K562 (cell line): Measurements from ENCODE around the gene GLRX. TPM values are rescaled to one million over a fixed set of nuclear protein-coding genes. Genes with fewer than 3 reads are reported as not detected.

Experiments
- HNRNPL ChIP-seq: fragments of 200-400 bp; formaldehyde crosslinking; IDR thresholded peaks from 2 replicates; pipeline ENCODE4 v1.6.1; 2017; ENCODE audit warnings: low read depth, mild to moderate bottlenecking, low read length
- ZNF318 ChIP-seq, 2 experiments: fragments of 450-650 bp; IDR thresholded peaks; 2 replicates each; pipeline ENCODE4 v1.6.1; 2016; ENCODE audit warnings: mild to moderate bottlenecking in 2 of 2, borderline replicate concordance in 1 of 2, low read depth in 1 of 2, moderate library complexity in 1 of 2
- polyA plus RNA-seq, 8 experiments: library from polyadenylated mRNA; depleted of rRNA in 4 of 8; stranded (reverse) in 5 of 8; unstranded in 3 of 8; fragments of >200 nt; fragmentation: Nextera tagmentation in 2 of 8; fragmentation: Illumina TruSeq in 1 of 8; extraction: Ambion mirVana in 2 of 8; extraction: Trizol in 1 of 8; gene quantifications; 2 replicates each; pipeline versions ENCODE4 v1.2.1 to v1.2.3, GENCODE V29; 2011 to 2014; ENCODE audit warnings: inconsistent platforms in 1 of 8, missing spikeins in 1 of 8
- total RNA-seq, 7 experiments: library from RNA; depleted of rRNA in 6 of 7; stranded (reverse); fragments of >200 nt in 6 of 7; fragmentation: Illumina TruSeq in 2 of 7; extraction: Trizol in 2 of 7; gene quantifications; 2 replicates each; pipeline versions ENCODE4 v1.2.1 to v1.2.3, GENCODE V29; 2011 to 2021; ENCODE audit warnings: low replicate concordance in 1 of 7
- TF ChIP-seq, protein P1 (sequence below): sonication (generic); formaldehyde crosslinking; IDR thresholded peaks from 2 replicates; pipeline ENCODE4 v1.8.1; 2022; ENCODE audit warnings: missing genetic modification reagents

GLRX gene
- total and polyA plus RNA-seq, 9 of the 15 experiments (the other 6 are each of a cell fraction or from before 2014, with no cell fraction given) = 2.3 to 11.2 (median 4.6) TPM

- TF ChIP-seq ZNF318 (IDR thresholded peaks at IDR 0.05; ENCODE audit: borderline replicate concordance in 1 of 2, low read depth in 1 of 2) (no peak), HNRNPL (no peak)
- TF ChIP-seq, protein P1, sequence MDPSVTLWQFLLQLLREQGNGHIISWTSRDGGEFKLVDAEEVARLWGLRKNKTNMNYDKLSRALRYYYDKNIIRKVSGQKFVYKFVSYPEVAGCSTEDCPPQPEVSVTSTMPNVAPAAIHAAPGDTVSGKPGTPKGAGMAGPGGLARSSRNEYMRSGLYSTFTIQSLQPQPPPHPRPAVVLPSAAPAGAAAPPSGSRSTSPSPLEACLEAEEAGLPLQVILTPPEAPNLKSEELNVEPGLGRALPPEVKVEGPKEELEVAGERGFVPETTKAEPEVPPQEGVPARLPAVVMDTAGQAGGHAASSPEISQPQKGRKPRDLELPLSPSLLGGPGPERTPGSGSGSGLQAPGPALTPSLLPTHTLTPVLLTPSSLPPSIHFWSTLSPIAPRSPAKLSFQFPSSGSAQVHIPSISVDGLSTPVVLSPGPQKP (CRISPR knock-in tag) = no peak
Measured at GRCh38 chr5:95801961-95802360, 20.6 kb downstream of the GLRX start (continued).
